Measurements from ENCODE around the gene STC2.

GRCh38 chr5:173289372-173289771 lies 38.8 kb downstream of the STC2 start:
- TF ChIP-seq CTCF (IDR thresholded peaks at IDR 0.05) (no peak), POLR2A (IDR thresholded peaks at IDR 0.05) (no peak)
